HFF-Myc (cell line): ENCODE data around the gene NAGK.
"Not testable (repeated sequence)": the region's sequence is repeated elsewhere in the genome, so short reads cannot be mapped to it uniquely, and the experiment has no call there.

Experiments
- DNase-seq: peaks from one replicate; pipeline ENCODE4 v3.0.0-alpha.2; 2011; ENCODE audit warnings: low read depth; ENCODE audit errors: extremely low read depth
- H3K4me3 ChIP-seq: replicated peaks from 2 replicates; pipeline ENCODE4 v1.5.1; 2011; ENCODE audit warnings: low read depth, mild to moderate bottlenecking, control low read depth, low read length
- TF ChIP-seq, protein P1 (sequence below): IDR thresholded peaks from 2 replicates; pipeline ENCODE4 v1.5.1; 2012; ENCODE audit warnings: mild to moderate bottlenecking, low read depth, low read length, control low read depth; ENCODE audit errors: missing control alignments

The NAGK gene

DNA sequence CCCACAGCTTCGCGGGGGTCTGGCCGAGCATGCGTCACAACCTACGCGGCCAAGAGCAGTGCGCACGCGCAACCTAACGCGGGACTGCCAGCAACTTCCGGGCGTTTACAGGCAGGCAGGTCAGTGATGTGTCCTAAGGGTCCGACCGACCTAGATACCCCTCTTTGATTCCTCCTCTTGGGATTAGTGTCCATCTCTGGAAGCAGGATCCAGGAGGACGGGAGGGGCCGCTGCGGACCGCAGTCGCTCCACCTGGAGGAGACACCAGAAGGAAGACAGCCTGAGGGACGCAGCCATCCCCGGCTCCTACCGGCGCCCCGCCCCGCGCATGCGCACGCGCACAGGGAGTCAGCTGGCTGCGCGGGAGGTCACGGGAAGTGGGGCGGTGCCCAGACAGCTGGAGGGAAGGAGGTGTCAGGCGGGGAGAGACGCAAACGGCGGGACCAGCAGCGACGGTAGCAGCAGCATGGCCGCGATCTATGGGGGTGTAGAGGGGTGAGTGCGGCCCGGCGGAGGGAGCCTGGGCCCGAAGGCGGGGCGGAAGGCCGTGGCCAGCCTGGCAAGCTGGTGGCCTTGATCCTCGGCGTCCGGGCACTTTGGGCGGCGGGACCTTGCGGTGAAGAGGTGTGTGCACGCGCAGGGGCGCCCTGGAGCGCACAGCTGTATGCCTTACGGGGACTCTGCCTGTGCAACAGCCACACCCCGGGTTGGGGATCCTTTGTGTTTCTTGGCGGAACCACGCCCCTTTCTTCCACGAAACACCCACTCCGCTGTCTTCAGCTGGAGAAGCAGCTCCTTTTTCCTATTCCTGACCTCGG is at the start of gene NAGK:
TSS of gene NAGK (plus strand) at position 431 of the 818 bp plus-strand sequence. CDS start at position 467, 36 bp downstream.
- DNase-seq = peak; percentile 81
- peak within 1 kb of the TSS; percentile 75 for H3K4me3 ChIP-seq
- TF ChIP-seq, protein P1, sequence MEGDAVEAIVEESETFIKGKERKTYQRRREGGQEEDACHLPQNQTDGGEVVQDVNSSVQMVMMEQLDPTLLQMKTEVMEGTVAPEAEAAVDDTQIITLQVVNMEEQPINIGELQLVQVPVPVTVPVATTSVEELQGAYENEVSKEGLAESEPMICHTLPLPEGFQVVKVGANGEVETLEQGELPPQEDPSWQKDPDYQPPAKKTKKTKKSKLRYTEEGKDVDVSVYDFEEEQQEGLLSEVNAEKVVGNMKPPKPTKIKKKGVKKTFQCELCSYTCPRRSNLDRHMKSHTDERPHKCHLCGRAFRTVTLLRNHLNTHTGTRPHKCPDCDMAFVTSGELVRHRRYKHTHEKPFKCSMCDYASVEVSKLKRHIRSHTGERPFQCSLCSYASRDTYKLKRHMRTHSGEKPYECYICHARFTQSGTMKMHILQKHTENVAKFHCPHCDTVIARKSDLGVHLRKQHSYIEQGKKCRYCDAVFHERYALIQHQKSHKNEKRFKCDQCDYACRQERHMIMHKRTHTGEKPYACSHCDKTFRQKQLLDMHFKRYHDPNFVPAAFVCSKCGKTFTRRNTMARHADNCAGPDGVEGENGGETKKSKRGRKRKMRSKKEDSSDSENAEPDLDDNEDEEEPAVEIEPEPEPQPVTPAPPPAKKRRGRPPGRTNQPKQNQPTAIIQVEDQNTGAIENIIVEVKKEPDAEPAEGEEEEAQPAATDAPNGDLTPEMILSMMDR = no peak

DNA sequence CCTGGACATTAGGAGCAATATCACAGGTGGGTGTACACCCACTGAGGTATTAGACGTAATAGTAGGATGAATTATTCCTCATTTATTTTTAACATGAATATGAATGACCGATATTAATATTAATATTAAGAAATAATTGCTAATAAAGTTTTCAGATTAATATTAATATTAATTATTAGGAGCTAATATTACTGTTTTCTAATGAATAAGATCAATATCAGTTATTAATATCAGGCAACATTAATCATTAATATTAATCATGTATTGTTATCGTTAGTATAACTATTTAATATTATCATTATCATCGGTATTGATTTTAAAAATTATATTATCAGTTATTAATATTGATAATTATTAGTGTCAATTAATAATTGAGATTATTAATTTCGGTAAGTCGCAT is 48.5 kb upstream of the NAGK start:
- not testable (repeated sequence) for DNase-seq, H3K4me3 ChIP-seq

DNA sequence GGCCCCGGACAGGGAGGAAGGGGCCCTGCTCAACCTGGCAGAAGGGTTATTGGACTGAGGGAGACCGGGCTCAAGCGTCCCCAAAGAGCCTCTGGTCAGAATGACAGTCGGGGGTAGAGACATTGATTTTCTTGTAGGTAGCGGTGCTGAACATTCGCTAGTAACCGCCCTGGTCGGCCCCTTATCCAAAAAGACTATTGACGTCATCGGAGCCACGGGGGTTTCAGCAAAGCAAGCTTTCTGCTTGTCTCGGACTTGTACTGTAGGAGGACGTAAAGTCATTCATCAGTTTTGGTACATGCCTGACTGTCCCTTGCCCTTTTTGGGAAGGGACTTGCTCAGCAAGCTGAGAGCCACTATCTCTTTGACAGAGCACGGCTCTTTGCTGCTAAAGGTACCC is 47.1 kb upstream of the NAGK start:
- DNase-seq, H3K4me3 ChIP-seq: not testable (repeated sequence)

DNA sequence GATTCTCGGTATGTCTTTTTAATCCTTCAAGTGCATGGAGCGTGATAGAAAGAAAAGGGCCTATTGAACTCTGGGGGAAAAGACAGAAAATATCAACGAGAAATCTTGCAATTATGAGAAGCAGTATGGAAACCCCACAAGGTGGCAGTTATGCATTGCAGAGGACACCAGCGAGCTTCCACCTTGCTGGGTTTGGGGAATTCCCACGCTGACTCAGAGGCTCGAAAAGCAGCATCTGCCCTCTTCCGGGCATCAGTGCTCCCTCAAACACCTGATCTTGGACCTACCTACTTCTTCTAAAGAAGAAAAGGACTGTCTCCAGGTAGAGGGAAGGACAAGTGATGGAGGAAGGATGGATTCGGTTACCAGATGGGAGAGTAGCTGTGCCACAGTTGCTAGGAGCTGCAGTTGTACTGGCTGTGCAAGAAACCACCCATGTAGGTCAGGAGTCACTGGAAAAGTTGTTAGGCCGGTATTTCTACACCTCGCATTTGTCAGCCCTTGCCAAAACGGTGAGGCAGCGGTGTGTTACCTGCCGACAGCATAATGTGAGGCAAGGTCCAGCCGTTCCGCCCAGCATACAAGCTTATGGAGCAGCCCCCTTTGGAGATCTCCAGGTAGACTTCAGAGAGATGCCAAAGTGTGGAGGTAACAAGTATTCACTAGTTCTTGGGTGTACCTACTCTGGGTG is 44.8 kb upstream of the NAGK start:
- DNase-seq, H3K4me3 ChIP-seq: not testable (repeated sequence)

DNA sequence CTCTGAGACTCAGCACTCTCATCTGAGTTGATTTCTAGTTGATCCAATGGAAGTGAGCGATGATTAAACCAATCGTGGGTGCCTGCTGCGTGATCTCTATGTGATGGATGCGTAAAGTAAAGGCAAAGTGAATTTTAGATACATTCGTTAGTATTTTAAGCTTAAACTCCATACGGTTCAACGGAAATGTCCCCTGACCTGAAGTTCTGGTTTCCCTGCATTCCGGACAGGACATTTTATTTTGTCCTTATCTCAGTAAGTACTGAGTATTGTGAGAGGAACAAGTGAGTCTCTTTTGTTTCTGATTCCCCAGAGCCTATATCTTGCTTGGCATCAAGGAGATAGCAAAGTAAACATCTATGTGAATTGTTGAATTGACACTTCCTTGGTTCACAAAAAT is 32.2 kb upstream of the NAGK start:
- DNase-seq, H3K4me3 ChIP-seq: not testable (repeated sequence)

DNA sequence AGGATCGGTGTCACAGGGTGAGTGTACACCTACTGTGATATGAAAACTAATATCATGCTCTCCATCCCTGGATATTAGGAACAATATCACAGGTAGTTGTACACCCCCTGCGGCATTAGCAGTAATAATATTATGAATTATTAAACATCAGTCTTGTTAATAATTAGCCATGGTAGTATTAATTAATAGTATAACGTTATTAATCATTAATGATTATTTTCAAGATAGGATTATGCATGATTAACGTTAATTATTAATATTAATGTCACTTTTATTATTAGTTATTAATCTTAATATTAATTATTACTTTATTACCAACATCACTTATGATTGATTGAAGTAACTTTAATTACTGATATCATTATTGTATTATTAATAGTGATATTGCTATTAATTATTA is 26.2 kb upstream of the NAGK start:
- TF ChIP-seq, protein P1 = no peak
- H3K4me3 ChIP-seq = no peak overlapping the region
- no peak for DNase-seq

DNA sequence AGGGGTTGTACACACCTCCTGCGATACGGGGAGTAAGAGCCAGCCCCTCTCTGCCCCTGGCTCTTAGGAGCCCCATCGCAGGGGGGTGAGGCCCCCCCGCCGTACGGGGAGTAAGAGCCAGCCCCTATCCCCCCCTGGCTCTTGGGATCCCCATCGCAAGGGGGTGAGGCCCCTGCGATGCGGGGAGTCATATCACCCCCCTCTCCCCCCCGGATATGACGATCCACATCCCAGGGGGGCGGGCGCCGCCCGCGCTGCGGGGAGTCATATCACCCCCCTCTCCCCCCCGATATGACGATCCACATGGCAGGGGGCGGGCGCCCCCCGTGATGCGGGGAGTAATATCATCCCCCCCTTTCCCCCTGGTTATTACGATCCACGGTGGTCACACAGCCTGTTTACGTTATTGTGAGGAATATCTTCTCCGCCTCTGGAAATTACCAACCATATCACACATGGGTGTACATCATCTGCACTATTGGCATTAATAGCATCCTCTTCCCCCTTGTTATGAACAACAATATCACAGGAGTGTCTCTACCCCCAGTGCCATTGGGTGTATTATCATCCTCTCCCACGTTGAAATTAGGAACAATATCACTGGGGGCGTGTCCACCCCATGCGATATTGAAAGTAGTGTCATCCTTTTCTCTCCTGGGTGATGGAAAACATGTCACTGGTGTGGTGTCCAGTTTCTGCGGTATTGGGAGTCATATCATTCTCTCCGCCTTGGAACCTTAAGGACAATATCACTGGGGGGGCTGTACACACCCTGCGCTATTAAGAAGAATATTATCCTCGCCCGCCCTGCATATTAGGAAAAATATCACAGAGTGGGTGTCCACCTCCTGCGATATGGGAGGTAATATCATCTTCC is 24.7 kb upstream of the NAGK start:
- no peak overlapping the region for H3K4me3 ChIP-seq
- TF ChIP-seq, protein P1 = no peak
- DNase-seq = no peak

DNA sequence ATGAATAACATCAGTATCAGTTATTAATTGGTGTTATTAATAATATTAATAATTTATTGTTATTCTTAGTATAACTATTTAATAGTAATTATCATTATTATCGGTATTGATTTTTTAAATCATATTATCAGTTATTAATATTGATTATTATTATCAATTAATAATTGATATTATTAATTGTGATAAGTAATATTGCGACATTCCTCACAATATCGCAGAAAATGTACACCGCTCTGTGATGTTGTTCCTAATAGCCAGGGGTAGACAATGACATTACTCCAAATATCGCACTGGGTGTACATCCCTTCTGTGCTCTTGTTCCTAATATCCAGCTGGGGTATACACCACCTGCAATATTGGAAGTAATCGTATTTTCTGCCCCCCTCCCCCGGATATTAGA is 23.3 kb upstream of the NAGK start:
- DNase-seq = no peak
- TF ChIP-seq, protein P1 = no peak
- H3K4me3 ChIP-seq = no peak overlapping the region
